ENCODE data around the gene ARID1B.

Gene ARID1B

DNA sequence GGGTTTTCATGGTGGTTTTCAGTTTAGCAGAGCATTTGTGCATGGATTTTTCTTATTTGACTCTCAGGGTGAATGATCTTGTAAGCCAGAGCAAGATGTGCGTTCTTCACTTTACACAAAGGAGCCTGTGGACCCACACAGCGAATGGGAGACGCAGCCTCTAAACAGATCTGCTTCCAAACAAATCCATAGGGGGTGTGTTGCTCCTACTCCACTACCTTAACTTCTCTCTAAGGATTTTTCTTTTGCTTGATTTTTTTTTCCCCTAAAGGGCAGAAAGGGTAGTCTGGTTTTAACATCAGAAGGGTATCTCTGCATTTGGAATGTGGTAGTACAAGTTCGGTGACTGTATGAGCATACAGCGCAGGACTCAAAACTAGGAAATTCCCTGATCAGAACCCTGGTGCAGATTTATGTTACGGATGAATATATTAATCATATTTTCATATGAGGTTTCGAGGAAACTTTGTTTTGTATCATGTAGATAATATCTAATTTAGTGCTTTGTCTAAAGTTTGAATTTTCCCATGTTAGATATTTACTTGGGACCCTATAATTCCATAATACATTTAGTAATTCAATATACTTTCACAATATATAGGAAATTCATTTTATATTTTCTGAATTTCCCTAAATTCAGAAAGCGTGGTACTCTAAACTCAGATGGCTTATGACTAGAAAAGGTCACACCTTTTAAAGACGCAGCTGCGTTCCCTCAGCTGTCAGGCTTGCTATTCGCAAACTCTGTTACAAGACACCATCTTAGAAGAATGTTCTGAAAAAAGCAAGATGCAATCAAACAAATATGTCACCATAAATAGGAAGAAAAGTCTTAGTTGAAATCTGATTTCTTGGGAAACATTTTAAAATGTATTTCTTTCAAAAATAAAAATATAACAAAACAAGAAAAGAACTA lies 349.3 kb downstream of the ARID1B start:
- TF ChIP-seq CTCF (IDR thresholded peaks at IDR 0.05; ENCODE audit: low read depth, low read length): no peak
- Histone ChIP-seq H3K36me3 (no peaks in the 10 kb centered on the region), H3K4me3 (ENCODE audit: low read depth, low read length) (no peak overlapping the region), H3K4me1 (no peaks in the 10 kb centered on the region), H3K9me3 (no peaks in the 10 kb centered on the region), H3K27me3 (no peaks in the 10 kb centered on the region)
- DNase-seq: no peak

DNA sequence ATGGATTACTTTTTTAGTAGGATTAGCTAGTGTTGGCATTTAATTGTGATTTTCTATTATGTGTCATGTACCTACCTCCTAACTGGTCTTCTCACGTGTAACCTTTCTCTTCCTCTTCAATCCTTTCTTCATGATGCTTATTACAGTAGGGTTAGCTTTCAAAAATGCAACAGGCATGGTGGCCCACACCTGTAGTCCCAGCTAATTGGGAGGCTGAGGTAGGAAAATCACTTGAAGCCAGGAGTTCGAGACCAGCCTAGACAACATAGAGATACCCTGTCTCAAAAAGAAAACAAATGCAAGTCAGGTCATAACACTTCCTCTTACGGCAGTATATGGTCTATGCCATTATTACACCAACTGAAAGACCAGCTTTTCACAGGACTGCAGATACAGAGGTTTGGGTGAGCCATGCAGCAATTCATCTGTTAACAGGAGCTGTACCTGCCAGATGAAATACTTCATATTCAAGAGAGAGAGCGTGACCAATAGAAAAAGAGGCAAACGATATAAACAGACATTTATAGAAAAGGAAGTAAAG lies 351.1 kb downstream of the ARID1B start:
- DNase-seq: no peak
- Histone ChIP-seq H3K9me3 (no peaks in the 10 kb centered on the region), H3K4me1 (no peaks in the 10 kb centered on the region), H3K4me3 (ENCODE audit: low read depth, low read length) (no peak overlapping the region), H3K27me3 (no peaks in the 10 kb centered on the region), H3K36me3 (peaks cover 5% of the 10 kb centered on the region)
- TF ChIP-seq CTCF (IDR thresholded peaks at IDR 0.05; ENCODE audit: low read depth, low read length): no peak

DNA sequence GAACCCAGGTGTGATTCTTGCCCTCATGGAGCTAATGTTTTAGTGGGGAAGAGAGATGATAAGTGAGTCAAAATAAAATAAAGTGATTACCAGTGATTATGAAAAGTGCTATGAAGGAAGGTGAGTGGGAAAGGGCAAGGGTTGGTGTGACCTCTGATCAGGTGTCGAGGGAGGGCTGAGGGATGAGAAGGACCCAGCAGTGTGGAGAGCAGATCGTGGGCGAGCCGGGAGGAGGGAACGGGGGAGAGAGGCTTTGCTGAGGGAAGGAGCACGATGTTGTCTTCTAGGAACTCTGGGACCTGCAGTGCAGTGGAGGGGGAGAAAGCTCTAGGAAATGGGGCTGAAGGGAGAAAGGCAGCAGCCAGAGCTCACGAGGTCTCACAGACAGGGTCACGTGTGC lies 354.1 kb downstream of the ARID1B start:
- H3K4me3 ChIP-seq (ENCODE audit: low read depth, low read length): no peak overlapping the region
- no peaks in the 10 kb centered on the region for H3K27me3 ChIP-seq
- DNase-seq: no peak
- peaks cover 12% of the 10 kb centered on the region for H3K36me3 ChIP-seq
- no peaks in the 10 kb centered on the region for H3K4me1 ChIP-seq
- H3K9me3 ChIP-seq: no peaks in the 10 kb centered on the region
- TF ChIP-seq CTCF (IDR thresholded peaks at IDR 0.05; ENCODE audit: low read depth, low read length): no peak

- Histone ChIP-seq H3K9me3 (no peaks in the 10 kb centered on the region), H3K4me3 (ENCODE audit: low read depth, low read length) (no peak overlapping the region), H3K4me1 (no peaks in the 10 kb centered on the region; the same call in 1 of the 2 replicates), H3K36me3 (peaks cover 18% of the 10 kb centered on the region), H3K27me3 (no peaks in the 10 kb centered on the region)
- TF ChIP-seq CTCF (IDR thresholded peaks at IDR 0.05; ENCODE audit: low read depth, low read length): no peak
- DNase-seq: no peak
Observed at GRCh38 chr6:157133856-157134255, 356.7 kb downstream of the ARID1B start.

- DNase-seq: no peak
- no peak for TF ChIP-seq CTCF (IDR thresholded peaks at IDR 0.05; ENCODE audit: low read depth, low read length)
- H3K36me3 ChIP-seq: peaks cover 18% of the 10 kb centered on the region
- H3K27me3 ChIP-seq: no peaks in the 10 kb centered on the region
- no peak overlapping the region for H3K4me3 ChIP-seq (ENCODE audit: low read depth, low read length)
- no peaks in the 10 kb centered on the region; the same call in 1 of the 2 replicates for H3K4me1 ChIP-seq
- no peaks in the 10 kb centered on the region for H3K9me3 ChIP-seq
Observed at GRCh38 chr6:157134402-157135047, 357.3 kb downstream of the ARID1B start.
